Measurements from ENCODE around the gene CANT1. TPM values are rescaled to one million over a fixed set of nuclear protein-coding genes. Genes with fewer than 3 reads are reported as not detected.

CANT1 gene
- total RNA-seq, 1 donor from 2014 or later, result 39.3 TPM

- H3K27ac Mint-ChIP-seq, result peak overlapping the region; percentile 19
- no peak for ATAC-seq (ENCODE audit: low read depth)
- H3K4me3 Mint-ChIP-seq, result no peak overlapping the region
- H3K4me1 Mint-ChIP-seq, result peaks cover 29% of the 10 kb centered on the region
- H3K36me3 Mint-ChIP-seq (ENCODE audit: low read depth), result peaks cover 13% of the 10 kb centered on the region
- no peaks in the 10 kb centered on the region for H3K9me3 Mint-ChIP-seq
- CTCF ChIA-PET, result no interaction called here
- H3K27me3 Mint-ChIP-seq, result peaks cover 8% of the 10 kb centered on the region
- POLR2A ChIA-PET, result no interaction called here
- intact Hi-C loops (cut with micrococcal nuclease), result loop anchor here (1.0 kb wide), 1 partner anchor 63 kb away; the partner anchor contains the start of gene ENGASE
- no peak for DNase-seq
- TF ChIP-seq CTCF (IDR thresholded peaks at IDR 0.05), result no peak
Measured at GRCh38 chr17:79011451-79012147, 2.0 kb upstream of the CANT1 start.

GRCh38 chr17:79010304-79010646, 711 bp upstream of the CANT1 start:
- Mint-ChIP-seq H3K4me1 (peaks cover 39% of the 10 kb centered on the region), H3K27me3 (peaks cover 8% of the 10 kb centered on the region), H3K27ac (peak overlapping the region; percentile 88), H3K36me3 (ENCODE audit: low read depth) (peaks cover 13% of the 10 kb centered on the region), H3K9me3 (no peaks in the 10 kb centered on the region), H3K4me3 (peak overlapping the region; percentile 92)
- POLR2A ChIA-PET, result interaction anchor here (0.7 to 1.0 kb wide), 4 partner anchors 64 to 654 kb away, joined by 3 to 4 read pairs (median 3); partner anchors contain the start of gene ENGASE
- intact Hi-C loops (cut with micrococcal nuclease), result no loop called here
- ATAC-seq (ENCODE audit: low read depth) (no peak), DNase-seq (no peak)
- no peak for TF ChIP-seq CTCF (IDR thresholded peaks at IDR 0.05)
- CTCF ChIA-PET, result no interaction called here

- H3K36me3 Mint-ChIP-seq (ENCODE audit: low read depth), result peaks cover 13% of the 10 kb centered on the region
- CTCF ChIA-PET, result no interaction called here
- H3K27me3 Mint-ChIP-seq, result peaks cover 5% of the 10 kb centered on the region
- intact Hi-C loops (cut with micrococcal nuclease), result no loop called here
- H3K4me3 Mint-ChIP-seq, result peak overlapping the region; percentile 91
- TF ChIP-seq CTCF (IDR thresholded peaks at IDR 0.05), result no peak
- H3K27ac Mint-ChIP-seq, result peak overlapping the region; percentile 93
- POLR2A ChIA-PET, result interaction anchor here (0.6 to 1.0 kb wide), 6 partner anchors 19 to 1034 kb away, joined by 3 to 4 read pairs (median 4); partner anchors contain the start of genes ENGASE and LGALS3BP
- ATAC-seq (ENCODE audit: low read depth) (no peak), DNase-seq (no peak)
- no peaks in the 10 kb centered on the region for H3K9me3 Mint-ChIP-seq
- H3K4me1 Mint-ChIP-seq, result peaks cover 39% of the 10 kb centered on the region
Measured at GRCh38 chr17:79008666-79009387, 737 bp downstream of the CANT1 start.

- peaks cover 40% of the 10 kb centered on the region for H3K4me1 Mint-ChIP-seq
Measured at GRCh38 chr17:79007504-79008381, 1.8 kb downstream of the CANT1 start.

More at GRCh38 chr17:79007504-79008381, 1.8 kb downstream of the CANT1 start:
- H3K9me3 Mint-ChIP-seq, result no peaks in the 10 kb centered on the region
- H3K27ac Mint-ChIP-seq, result peak overlapping the region; percentile 25
- TF ChIP-seq CTCF (IDR thresholded peaks at IDR 0.05), result no peak
- DNase-seq (no peak), ATAC-seq (ENCODE audit: low read depth) (no peak)
- intact Hi-C loops (cut with micrococcal nuclease), result no loop called here
- CTCF ChIA-PET, result no interaction called here
- POLR2A ChIA-PET, result no interaction called here
- H3K4me3 Mint-ChIP-seq, result peak overlapping the region; percentile 91
- H3K36me3 Mint-ChIP-seq (ENCODE audit: low read depth), result peaks cover 15% of the 10 kb centered on the region
- no peaks in the 10 kb centered on the region for H3K27me3 Mint-ChIP-seq
